Choroid plexus epithelial cell (primary cell): ENCODE data around the gene SMCO2.

ENCODE experiments used
- DNase-seq: peaks from one replicate; pipeline ENCODE4 v3.0.0-alpha.2; 2010; ENCODE audit warnings: low read depth
- H3K4me3 ChIP-seq: 2 replicates; pipeline ENCODE4 v1.5.1; 2011; ENCODE audit warnings: low read depth, mild to moderate bottlenecking, control low read depth, low read length, moderate library complexity
- TF ChIP-seq, protein P1 (sequence below): conservative IDR thresholded peaks from 2 replicates; pipeline ENCODE4 v1.5.1; 2011; ENCODE audit warnings: low read depth, mild to moderate bottlenecking, control low read depth, inconsistent platforms, low read length, moderate library complexity

SMCO2 gene

DNA sequence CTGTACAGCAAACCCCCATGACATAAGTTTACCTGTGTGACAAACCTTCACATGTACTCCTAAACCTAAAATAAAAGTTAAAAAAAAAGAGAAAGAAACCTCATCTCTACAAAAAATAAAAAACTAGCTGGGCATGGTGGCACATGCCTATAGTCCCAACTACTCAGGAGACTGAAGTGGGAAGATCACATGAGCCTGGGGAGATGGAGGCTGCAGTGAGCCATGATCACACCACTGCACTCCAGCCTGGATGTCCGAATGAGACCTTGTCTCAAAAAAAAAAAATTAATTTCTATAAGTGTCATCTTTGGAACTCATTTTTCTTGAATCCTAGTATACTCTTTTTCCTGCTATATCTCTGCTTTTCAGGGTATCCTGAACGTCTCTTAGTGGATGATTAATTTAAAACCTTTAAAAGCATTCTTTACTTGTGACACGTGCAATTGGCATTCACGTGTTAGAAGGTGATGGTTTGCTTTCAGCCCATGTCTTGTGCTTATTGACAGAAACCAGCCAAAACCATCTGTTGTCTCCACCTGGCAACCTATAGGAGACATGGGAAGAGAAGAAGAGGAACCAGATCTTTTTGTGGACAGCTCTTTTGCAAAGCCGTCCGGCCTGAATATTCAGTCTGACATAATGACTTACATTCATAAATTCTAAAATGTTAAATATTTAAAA, 46.9 kb downstream of the SMCO2 start:
- no peak overlapping the region for H3K4me3 ChIP-seq
- TF ChIP-seq, protein P1, sequence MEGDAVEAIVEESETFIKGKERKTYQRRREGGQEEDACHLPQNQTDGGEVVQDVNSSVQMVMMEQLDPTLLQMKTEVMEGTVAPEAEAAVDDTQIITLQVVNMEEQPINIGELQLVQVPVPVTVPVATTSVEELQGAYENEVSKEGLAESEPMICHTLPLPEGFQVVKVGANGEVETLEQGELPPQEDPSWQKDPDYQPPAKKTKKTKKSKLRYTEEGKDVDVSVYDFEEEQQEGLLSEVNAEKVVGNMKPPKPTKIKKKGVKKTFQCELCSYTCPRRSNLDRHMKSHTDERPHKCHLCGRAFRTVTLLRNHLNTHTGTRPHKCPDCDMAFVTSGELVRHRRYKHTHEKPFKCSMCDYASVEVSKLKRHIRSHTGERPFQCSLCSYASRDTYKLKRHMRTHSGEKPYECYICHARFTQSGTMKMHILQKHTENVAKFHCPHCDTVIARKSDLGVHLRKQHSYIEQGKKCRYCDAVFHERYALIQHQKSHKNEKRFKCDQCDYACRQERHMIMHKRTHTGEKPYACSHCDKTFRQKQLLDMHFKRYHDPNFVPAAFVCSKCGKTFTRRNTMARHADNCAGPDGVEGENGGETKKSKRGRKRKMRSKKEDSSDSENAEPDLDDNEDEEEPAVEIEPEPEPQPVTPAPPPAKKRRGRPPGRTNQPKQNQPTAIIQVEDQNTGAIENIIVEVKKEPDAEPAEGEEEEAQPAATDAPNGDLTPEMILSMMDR, result no peak
- peak; percentile 43 for DNase-seq

DNA sequence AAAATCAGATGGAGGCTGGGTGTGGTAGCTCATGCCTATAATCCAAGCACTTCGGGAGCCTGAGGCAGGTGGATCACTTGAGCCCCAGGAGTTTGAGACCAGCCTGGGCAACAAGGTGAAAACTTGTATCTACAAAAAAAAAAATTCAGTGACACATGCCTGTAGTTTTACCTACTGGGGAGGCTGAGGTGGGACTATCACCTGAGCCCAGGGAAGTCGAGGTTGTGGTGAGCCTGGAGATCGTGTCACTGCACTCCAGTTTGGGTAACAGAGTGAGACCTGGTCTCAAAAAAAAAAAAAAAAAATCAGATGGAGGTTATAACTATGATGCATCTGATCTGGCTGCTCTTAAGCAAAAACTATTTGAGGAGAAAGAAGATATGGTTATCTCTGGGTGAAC, 50.9 kb downstream of the SMCO2 start:
- H3K4me3 ChIP-seq, result no peak overlapping the region
- TF ChIP-seq, protein P1, result no peak
- DNase-seq, result no peak

DNA sequence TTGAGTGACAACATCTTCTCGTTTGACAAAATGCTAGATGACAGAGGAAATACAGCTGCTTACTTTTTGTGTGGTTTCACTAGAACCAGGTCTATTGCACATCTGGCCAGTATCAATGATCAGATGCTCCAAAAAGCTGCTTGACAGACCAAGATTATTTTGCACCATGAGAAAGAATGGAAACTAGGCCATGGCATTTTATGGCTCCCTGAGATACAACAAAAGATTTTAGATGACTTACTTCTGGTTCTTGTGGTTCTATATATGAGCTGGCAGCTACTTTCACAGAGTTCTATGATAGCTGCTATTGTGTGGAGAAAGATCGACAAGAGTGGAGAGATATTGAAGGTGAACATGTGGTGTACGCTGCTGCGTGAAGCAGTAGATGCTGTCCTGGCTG, 51.6 kb downstream of the SMCO2 start:
- DNase-seq, result no peak
- H3K4me3 ChIP-seq, result no peak overlapping the region
- TF ChIP-seq, protein P1, result no peak

DNA sequence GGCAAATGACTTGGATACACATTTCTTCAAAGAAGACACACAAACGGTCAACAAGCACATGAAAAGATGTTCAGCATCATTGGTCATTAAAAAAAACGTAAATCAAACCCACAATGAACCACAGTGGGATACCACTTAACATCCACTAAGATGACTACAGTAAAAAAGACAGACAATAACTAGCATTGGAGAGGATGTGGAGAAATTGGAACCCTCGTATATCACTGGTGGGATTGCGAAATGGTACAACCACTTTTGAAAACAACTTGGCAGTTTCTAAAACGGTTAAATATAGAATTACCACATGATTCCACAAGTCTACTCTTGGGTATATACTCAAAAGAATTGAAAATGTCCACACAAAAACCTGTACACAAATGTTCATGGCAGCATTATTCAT, 52.2 kb downstream of the SMCO2 start:
- TF ChIP-seq, protein P1, result no peak
- DNase-seq, result peak; percentile 33
- H3K4me3 ChIP-seq, result no peak overlapping the region

DNA sequence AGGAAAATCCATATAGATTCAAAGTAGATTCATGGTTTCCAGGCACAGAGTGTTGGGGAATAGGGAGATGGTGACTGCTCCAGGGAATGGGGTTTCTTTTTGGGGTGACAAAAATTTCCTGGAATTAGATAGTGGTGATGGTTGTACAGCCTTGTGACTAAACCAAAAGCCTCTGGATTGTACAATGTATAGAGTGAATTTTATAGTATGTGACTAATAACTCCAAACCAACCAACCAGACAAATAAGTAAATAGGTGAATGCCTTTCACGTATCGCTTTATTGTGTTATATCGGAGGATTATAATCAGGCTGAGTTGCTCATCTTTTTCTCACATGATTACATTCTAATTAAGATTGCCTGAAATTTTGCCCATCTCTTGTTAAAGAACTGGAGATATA, 52.8 kb downstream of the SMCO2 start:
- H3K4me3 ChIP-seq, result no peak overlapping the region
- TF ChIP-seq, protein P1, result no peak
- no peak for DNase-seq

DNA sequence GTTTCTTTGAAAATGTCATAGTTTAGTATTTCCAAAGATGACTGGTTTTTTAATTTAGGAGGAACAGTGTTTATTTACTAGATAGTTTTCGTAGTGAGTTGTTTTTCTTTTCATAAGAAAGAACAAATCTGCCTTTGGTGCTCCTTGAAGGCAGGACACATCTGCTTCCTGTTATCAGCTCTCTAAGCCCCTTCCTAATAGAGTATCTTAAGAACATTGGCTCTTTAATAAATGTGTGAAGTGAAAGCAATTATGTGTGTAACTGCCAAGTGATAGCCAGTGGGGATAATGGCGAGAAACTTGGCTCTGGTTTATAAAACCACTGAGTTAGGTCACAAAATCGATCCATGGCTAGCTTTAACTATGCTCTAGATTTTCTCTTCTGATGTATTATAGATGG, 54.0 kb downstream of the SMCO2 start:
- no peak overlapping the region for H3K4me3 ChIP-seq
- TF ChIP-seq, protein P1, result no peak
- no peak for DNase-seq

DNA sequence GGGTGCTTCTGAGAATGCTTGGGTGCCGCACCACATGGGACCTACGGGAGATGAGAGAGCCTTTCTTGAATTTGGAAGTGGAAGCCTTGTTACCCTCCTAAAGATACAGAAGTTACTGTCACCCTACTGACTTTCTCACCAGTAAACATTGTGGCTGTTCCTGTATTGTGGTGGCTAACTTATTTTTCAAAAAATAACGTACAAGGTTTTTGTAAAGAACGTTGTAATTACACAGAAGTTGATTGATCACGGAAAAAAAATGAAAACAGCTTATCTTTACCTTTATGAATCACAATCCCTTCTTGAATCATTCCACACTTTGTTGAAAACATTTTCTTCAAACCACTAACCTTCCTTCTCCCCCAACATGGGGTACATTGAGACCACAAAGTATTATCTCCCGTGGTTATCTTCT, 55.5 kb downstream of the SMCO2 start:
- no peak overlapping the region for H3K4me3 ChIP-seq
- no peak for DNase-seq
- TF ChIP-seq, protein P1, result no peak
